ENCODE results near the gene MPO. TPM values are rescaled to one million over a fixed set of nuclear protein-coding genes. Genes with fewer than 3 reads are reported as not detected.

The MPO gene
- total and polyA plus RNA-seq, 2 donors (not counting 1 experiment from before 2014, with no cell fraction given) = 0.07 TPM; not detected in 1

GRCh38 chr17:58235821-58236220 is 44.9 kb downstream of the MPO start:
- intact Hi-C loops (cut with micrococcal nuclease) = no loop called here
- ChIA-PET CTCF (interaction anchor here (1.1 to 1.6 kb wide), 3 partner anchors 8 to 14 kb away, joined by 3 to 10 read pairs (median 4); no protein-coding TSS in a partner anchor), POLR2A (no interaction called here)
- Histone ChIP-seq H4K20me1 (ENCODE audit: control insufficient read depth, insufficient read depth, low read length, poor library complexity, severe bottlenecking) (no peaks in the 10 kb centered on the region), H3K79me2 (ENCODE audit: control insufficient read depth, insufficient read depth, low read length) (no peaks in the 10 kb centered on the region), H2AFZ (ENCODE audit: insufficient read depth, low read depth, low read length, poor library complexity, severe bottlenecking) (no peak overlapping the region), H3K36me3 (replicated peaks in 1 of 2; ENCODE audit: control extremely low read depth in 1 of 2, control insufficient read depth in 1 of 2, extremely low read depth in 1 of 2, insufficient read depth in 2 of 2, low read length in 1 of 2) (no peaks in the 10 kb centered on the region), H3K27ac (ENCODE audit: low read length in 2 of 2) (no peak overlapping the region), H3K9me3 (ENCODE audit: control extremely low read depth in 1 of 3, control insufficient read depth in 2 of 3, insufficient read depth in 1 of 3, low read length in 2 of 3) (no peaks in the 10 kb centered on the region), H3K4me3 (ENCODE audit: control extremely low read depth in 1 of 5, extremely low read depth in 1 of 5, insufficient read depth in 1 of 5, low read depth in 2 of 5, low read length in 4 of 5) (no peak overlapping the region), H3K4me1 (ENCODE audit: control insufficient read depth in 2 of 2, insufficient read depth in 2 of 2, low read length in 2 of 2) (peaks cover 20 to 25% of the 10 kb centered on the region in 2 donors), H3K9ac (ENCODE audit: low read length) (no peak overlapping the region), H3K4me2 (replicated peaks; ENCODE audit: low read depth, low read length, poor library complexity, severe bottlenecking) (no peak overlapping the region), H3K27me3 (replicated peaks in 1 of 4; ENCODE audit: control extremely low read depth in 1 of 4, control insufficient read depth in 3 of 4, insufficient read depth in 4 of 4, low read length in 3 of 4) (peaks cover 0 to 9% (median 0%) of the 10 kb centered on the region in 4 experiments)
- ATAC-seq (ENCODE audit: low read depth) (no peak), DNase-seq (no peak)
- H3K4me3 Mint-ChIP-seq = no peak overlapping the region
- no CpG with 5 or more reads among the region's 1 CpG for WGBS (ENCODE audit: insufficient coverage)
- TF ChIP-seq EZH2 (IDR thresholded peaks at IDR 0.05; ENCODE audit: borderline replicate concordance, insufficient read depth, low read depth, low read length, poor library complexity, severe bottlenecking) (no peak), CTCF (IDR thresholded peaks at IDR 0.05) (no peak)
- no peak overlapping the region for H3K27ac Mint-ChIP-seq
- peaks cover 32% of the 10 kb centered on the region for H3K4me1 Mint-ChIP-seq
- no peaks in the 10 kb centered on the region for H3K9me3 Mint-ChIP-seq (ENCODE audit: insufficient read depth)
- H3K27me3 Mint-ChIP-seq = peaks cover 36% of the 10 kb centered on the region

GRCh38 chr17:58234512-58234911 is 46.2 kb downstream of the MPO start:
- H3K9me3 ChIP-seq (ENCODE audit: control extremely low read depth in 1 of 3, control insufficient read depth in 2 of 3, insufficient read depth in 1 of 3, low read length in 2 of 3) = no peaks in the 10 kb centered on the region
- WGBS (ENCODE audit: insufficient coverage) = 78% methylated on average over 2 of the region's 3 CpGs
- DNase-seq (no peak), ATAC-seq (ENCODE audit: low read depth) (no peak)
- no peak overlapping the region for H3K4me2 ChIP-seq (replicated peaks; ENCODE audit: low read depth, low read length, poor library complexity, severe bottlenecking)
- Mint-ChIP-seq H3K4me1 (peaks cover 32% of the 10 kb centered on the region), H3K9me3 (ENCODE audit: insufficient read depth) (no peaks in the 10 kb centered on the region), H3K27me3 (peaks cover 22% of the 10 kb centered on the region), H3K27ac (no peak overlapping the region), H3K4me3 (no peak overlapping the region)
- no peak overlapping the region for H3K4me3 ChIP-seq (ENCODE audit: control extremely low read depth in 1 of 5, extremely low read depth in 1 of 5, insufficient read depth in 1 of 5, low read depth in 2 of 5, low read length in 4 of 5)
- peaks cover 0 to 6% (median 0%) of the 10 kb centered on the region in 4 experiments for H3K27me3 ChIP-seq (replicated peaks in 1 of 4; ENCODE audit: control extremely low read depth in 1 of 4, control insufficient read depth in 3 of 4, insufficient read depth in 4 of 4, low read length in 3 of 4)
- peaks cover 20 to 25% of the 10 kb centered on the region in 2 donors for H3K4me1 ChIP-seq (ENCODE audit: control insufficient read depth in 2 of 2, insufficient read depth in 2 of 2, low read length in 2 of 2)
- H2AFZ ChIP-seq (ENCODE audit: insufficient read depth, low read depth, low read length, poor library complexity, severe bottlenecking) = no peak overlapping the region
- no peaks in the 10 kb centered on the region for H4K20me1 ChIP-seq (ENCODE audit: control insufficient read depth, insufficient read depth, low read length, poor library complexity, severe bottlenecking)
- intact Hi-C loops (cut with micrococcal nuclease) = no loop called here
- CTCF ChIA-PET = interaction anchor here (1.6 kb wide), 1 partner anchor 15 kb away, joined by 7 read pairs; no protein-coding TSS in a partner anchor
- POLR2A ChIA-PET = no interaction called here
- TF ChIP-seq EZH2 (IDR thresholded peaks at IDR 0.05; ENCODE audit: borderline replicate concordance, insufficient read depth, low read depth, low read length, poor library complexity, severe bottlenecking) (no peak), CTCF (IDR thresholded peaks at IDR 0.05) (no peak)
- no peak overlapping the region for H3K9ac ChIP-seq (ENCODE audit: low read length)
- no peak overlapping the region for H3K27ac ChIP-seq (ENCODE audit: low read length in 2 of 2)
- no peaks in the 10 kb centered on the region for H3K36me3 ChIP-seq (replicated peaks in 1 of 2; ENCODE audit: control extremely low read depth in 1 of 2, control insufficient read depth in 1 of 2, extremely low read depth in 1 of 2, insufficient read depth in 2 of 2, low read length in 1 of 2)
- H3K79me2 ChIP-seq (ENCODE audit: control insufficient read depth, insufficient read depth, low read length) = no peaks in the 10 kb centered on the region
